Right lung (tissue), 5 donors: ENCODE results near the gene STOX2. TPM values are rescaled to one million over a fixed set of nuclear protein-coding genes. Genes with fewer than 3 reads are reported as not detected.

Source experiments
- DNase-seq, 2 donors: peaks; one replicate each; pipeline ENCODE4 v3.0.0-alpha.2; 2013
- polyA plus RNA-seq, 5 donors: library from polyadenylated mRNA; unstranded; fragments of 120-200 nt; gene quantifications; one replicate each; pipeline versions ENCODE4 v1.2.1 to v1.2.3, GENCODE V29; 2013; ENCODE audit warnings: inconsistent platforms in 1 of 5, low replicate concordance in 1 of 5; ENCODE audit not compliant: insufficient read length in 5 of 5, insufficient read depth in 1 of 5

STOX2 gene
- polyA plus RNA-seq, 5 donors, result 11.8 to 19.7 (median 17.4) TPM

- no peak for DNase-seq
Measured at GRCh38 chr4:183985786-183986185, 80.7 kb downstream of the STOX2 start.

- DNase-seq, result no peak
Measured at GRCh38 chr4:183986291-183986970, 81.3 kb downstream of the STOX2 start.

GRCh38 chr4:183986971-183987946 is 82.2 kb downstream of the STOX2 start:
- peak; percentile 60 to 69 for DNase-seq

- DNase-seq, result peak in 1 of 2 donors; percentile 44
Measured at GRCh38 chr4:183987987-183988392, 82.9 kb downstream of the STOX2 start.

GRCh38 chr4:183988874-183989273 is 83.8 kb downstream of the STOX2 start:
- no peak for DNase-seq

GRCh38 chr4:183989461-183989860 is 84.4 kb downstream of the STOX2 start:
- DNase-seq, result peak in 1 of 2 donors; percentile 50

GRCh38 chr4:183989931-183990330 is 84.8 kb downstream of the STOX2 start:
- no peak for DNase-seq

- DNase-seq, result no peak
Measured at GRCh38 chr4:183993676-183994075, 88.6 kb downstream of the STOX2 start.

- DNase-seq, result no peak
Measured at GRCh38 chr4:183995570-183995969, 90.5 kb downstream of the STOX2 start.

GRCh38 chr4:183996868-183997267 is 91.8 kb downstream of the STOX2 start:
- DNase-seq, result no peak

GRCh38 chr4:183999435-183999834 is 94.3 kb downstream of the STOX2 start:
- DNase-seq, result no peak

- DNase-seq, result no peak
Measured at GRCh38 chr4:184000457-184001396, 95.6 kb downstream of the STOX2 start.

GRCh38 chr4:184003433-184003832 is 98.3 kb downstream of the STOX2 start:
- DNase-seq, result no peak

GRCh38 chr4:184007891-184008290 is 102.8 kb downstream of the STOX2 start:
- DNase-seq, result no peak

GRCh38 chr4:184010696-184011095 is 105.6 kb downstream of the STOX2 start:
- no peak for DNase-seq

- DNase-seq, result no peak
Measured at GRCh38 chr4:184011826-184012380, 106.8 kb downstream of the STOX2 start.

GRCh38 chr4:184012937-184013336 is 107.8 kb downstream of the STOX2 start:
- no peak for DNase-seq

- DNase-seq, result no peak
Measured at GRCh38 chr4:184014301-184014700, 109.2 kb downstream of the STOX2 start.

- DNase-seq, result peak; percentile 79 to 84
Measured at GRCh38 chr4:184016759-184017668, 111.9 kb downstream of the STOX2 start.

GRCh38 chr4:184019076-184019475 is 114.0 kb downstream of the STOX2 start:
- DNase-seq, result no peak
